ENCODE measurements around the gene ULK1. TPM values are rescaled to one million over a fixed set of nuclear protein-coding genes. Genes with fewer than 3 reads are reported as not detected.

The ULK1 gene
- polyA plus RNA-seq, 1 donor from 2014 or later, result 19.0 TPM

DNA sequence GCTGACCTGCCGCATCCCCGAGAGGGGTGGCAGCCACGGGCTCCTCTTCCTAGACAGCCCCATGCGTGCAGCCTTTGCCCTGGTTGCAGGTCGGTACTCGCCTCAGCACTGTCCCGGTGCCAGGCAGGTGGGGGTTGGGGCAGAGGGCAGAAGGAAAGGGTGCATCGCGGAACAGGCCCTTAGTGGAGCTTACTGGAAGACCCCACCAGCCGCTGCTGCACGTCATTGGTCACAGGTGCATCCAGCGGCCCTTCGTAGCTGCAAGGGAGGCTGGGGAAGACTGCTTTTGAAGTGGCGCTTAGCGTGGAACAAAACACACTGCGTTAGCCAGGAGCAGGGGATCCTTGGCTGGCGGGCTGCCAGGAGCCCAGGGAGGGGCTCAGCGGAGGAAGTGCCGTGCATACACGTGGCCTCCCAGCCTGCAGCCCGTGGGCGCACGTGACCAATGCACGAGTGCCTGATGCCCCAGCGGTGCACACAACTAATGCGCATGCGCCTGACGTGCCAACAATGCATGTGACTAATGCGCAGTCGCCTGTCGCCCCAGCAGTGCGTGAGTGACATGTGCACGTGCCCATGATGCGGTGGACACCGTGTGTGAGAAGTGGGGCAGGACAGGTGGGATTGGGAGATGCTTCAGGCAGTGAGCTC is 50.3 kb downstream of the ULK1 start:
- no peaks in the 10 kb centered on the region for H3K79me2 ChIP-seq (replicated peaks; ENCODE audit: insufficient read depth, low read length)
- H3K4me2 ChIP-seq (ENCODE audit: low read length), result no peak overlapping the region

DNA sequence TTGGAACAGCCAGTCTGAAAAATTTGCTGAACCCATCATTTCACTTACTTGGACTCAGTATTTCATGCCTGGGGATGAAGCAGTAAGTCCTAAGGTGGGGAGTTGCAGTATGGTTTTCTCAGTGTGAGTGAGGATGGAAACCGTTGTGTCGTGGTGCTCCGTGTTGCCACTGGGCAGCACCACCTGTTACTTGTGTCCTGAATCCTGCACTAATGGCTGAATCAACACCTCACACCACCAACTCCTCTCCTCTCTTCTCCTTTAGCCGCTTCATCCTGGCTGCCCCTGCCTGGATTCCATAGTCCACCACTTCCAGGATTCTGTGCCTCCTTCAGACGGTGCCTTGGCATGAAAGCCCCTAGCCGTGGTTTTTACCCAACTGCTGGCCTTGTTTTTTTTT is 52.3 kb downstream of the ULK1 start:
- no peak overlapping the region for H3K27ac ChIP-seq (ENCODE audit: low read length)
- TF ChIP-seq SMC3 (conservative IDR thresholded peaks at IDR 0.05; ENCODE audit: poor library complexity), result no peak
- TF ChIP-seq, protein P1, sequence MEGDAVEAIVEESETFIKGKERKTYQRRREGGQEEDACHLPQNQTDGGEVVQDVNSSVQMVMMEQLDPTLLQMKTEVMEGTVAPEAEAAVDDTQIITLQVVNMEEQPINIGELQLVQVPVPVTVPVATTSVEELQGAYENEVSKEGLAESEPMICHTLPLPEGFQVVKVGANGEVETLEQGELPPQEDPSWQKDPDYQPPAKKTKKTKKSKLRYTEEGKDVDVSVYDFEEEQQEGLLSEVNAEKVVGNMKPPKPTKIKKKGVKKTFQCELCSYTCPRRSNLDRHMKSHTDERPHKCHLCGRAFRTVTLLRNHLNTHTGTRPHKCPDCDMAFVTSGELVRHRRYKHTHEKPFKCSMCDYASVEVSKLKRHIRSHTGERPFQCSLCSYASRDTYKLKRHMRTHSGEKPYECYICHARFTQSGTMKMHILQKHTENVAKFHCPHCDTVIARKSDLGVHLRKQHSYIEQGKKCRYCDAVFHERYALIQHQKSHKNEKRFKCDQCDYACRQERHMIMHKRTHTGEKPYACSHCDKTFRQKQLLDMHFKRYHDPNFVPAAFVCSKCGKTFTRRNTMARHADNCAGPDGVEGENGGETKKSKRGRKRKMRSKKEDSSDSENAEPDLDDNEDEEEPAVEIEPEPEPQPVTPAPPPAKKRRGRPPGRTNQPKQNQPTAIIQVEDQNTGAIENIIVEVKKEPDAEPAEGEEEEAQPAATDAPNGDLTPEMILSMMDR (IDR thresholded peaks at IDR 0.05; ENCODE audit: poor library complexity, severe bottlenecking), result no peak
- TF ChIP-seq, protein P2, sequence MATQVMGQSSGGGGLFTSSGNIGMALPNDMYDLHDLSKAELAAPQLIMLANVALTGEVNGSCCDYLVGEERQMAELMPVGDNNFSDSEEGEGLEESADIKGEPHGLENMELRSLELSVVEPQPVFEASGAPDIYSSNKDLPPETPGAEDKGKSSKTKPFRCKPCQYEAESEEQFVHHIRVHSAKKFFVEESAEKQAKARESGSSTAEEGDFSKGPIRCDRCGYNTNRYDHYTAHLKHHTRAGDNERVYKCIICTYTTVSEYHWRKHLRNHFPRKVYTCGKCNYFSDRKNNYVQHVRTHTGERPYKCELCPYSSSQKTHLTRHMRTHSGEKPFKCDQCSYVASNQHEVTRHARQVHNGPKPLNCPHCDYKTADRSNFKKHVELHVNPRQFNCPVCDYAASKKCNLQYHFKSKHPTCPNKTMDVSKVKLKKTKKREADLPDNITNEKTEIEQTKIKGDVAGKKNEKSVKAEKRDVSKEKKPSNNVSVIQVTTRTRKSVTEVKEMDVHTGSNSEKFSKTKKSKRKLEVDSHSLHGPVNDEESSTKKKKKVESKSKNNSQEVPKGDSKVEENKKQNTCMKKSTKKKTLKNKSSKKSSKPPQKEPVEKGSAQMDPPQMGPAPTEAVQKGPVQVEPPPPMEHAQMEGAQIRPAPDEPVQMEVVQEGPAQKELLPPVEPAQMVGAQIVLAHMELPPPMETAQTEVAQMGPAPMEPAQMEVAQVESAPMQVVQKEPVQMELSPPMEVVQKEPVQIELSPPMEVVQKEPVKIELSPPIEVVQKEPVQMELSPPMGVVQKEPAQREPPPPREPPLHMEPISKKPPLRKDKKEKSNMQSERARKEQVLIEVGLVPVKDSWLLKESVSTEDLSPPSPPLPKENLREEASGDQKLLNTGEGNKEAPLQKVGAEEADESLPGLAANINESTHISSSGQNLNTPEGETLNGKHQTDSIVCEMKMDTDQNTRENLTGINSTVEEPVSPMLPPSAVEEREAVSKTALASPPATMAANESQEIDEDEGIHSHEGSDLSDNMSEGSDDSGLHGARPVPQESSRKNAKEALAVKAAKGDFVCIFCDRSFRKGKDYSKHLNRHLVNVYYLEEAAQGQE (IDR thresholded peaks at IDR 0.05; ENCODE audit: borderline replicate concordance), result no peak
- no peak for TF ChIP-seq TAF1 (IDR thresholded peaks at IDR 0.05; ENCODE audit: low read depth)
- no peak overlapping the region for H3K9ac ChIP-seq (ENCODE audit: low read length)

More for the DNA sequence above, 50.3 kb downstream of the ULK1 start:
- no peak overlapping the region for H3K4me3 ChIP-seq (ENCODE audit: low read length)
- H3K36me3 ChIP-seq (ENCODE audit: insufficient read depth, low read length), result no peaks in the 10 kb centered on the region
- H3K9me3 ChIP-seq (ENCODE audit: low read length), result no peaks in the 10 kb centered on the region
- H3F3A ChIP-seq (ENCODE audit: insufficient read depth, low read length, poor library complexity, severe bottlenecking), result no peaks in the 10 kb centered on the region
- no peaks in the 10 kb centered on the region for H4K20me1 ChIP-seq (ENCODE audit: insufficient read depth)
- no peak for TF ChIP-seq MXI1 (conservative IDR thresholded peaks at IDR 0.05; ENCODE audit: poor library complexity, severe bottlenecking)
- H2AFZ ChIP-seq (ENCODE audit: low read depth, low read length), result no peak overlapping the region
- H3K9me2 ChIP-seq (ENCODE audit: insufficient read depth, low read length), result no peaks in the 10 kb centered on the region
- no peak overlapping the region for H3K9ac ChIP-seq (ENCODE audit: low read length)
- H3K27me3 ChIP-seq (ENCODE audit: insufficient read depth, low read depth, low read length), result no peaks in the 10 kb centered on the region
- H3K27ac ChIP-seq (ENCODE audit: low read length), result no peak overlapping the region

DNA sequence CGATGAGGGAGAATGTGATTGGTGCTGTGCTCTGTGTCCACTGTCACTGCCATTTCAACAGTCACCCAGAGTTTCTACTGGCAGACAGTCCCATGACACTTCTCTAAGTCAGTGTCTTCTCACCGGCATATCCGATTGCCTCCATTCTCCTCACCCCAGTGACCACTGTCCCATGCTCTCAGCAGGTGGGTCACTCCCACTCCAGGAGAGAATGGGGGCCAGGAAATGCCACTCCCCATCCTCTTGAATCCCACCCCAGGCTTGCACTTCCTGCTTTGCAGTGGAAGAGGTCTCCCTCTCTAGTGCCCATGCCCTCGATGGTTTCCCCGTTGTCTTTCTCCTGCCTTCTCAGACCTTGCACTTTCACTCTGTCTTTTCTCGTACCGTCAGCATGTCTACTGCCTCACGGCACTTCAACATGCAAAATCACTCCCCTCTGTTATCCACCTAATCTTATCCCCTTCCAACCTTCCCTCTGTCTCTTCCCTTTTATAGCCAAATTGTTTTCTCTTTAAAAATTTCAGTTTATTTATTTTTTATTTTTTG is 53.1 kb downstream of the ULK1 start:
- Histone ChIP-seq H4K20me1 (ENCODE audit: insufficient read depth) (no peaks in the 10 kb centered on the region), H3K9me2 (ENCODE audit: insufficient read depth, low read length) (no peaks in the 10 kb centered on the region), H3K79me2 (replicated peaks; ENCODE audit: insufficient read depth, low read length) (peaks cover 15% of the 10 kb centered on the region), H3F3A (ENCODE audit: insufficient read depth, low read length, poor library complexity, severe bottlenecking) (no peaks in the 10 kb centered on the region), H3K4me3 (ENCODE audit: low read length) (no peak overlapping the region), H3K36me3 (ENCODE audit: insufficient read depth, low read length) (no peaks in the 10 kb centered on the region), H3K9me3 (ENCODE audit: low read length) (no peaks in the 10 kb centered on the region), H3K9ac (ENCODE audit: low read length) (no peak overlapping the region), H2AFZ (ENCODE audit: low read depth, low read length) (no peak overlapping the region), H3K27ac (ENCODE audit: low read length) (no peak overlapping the region), H3K27me3 (ENCODE audit: insufficient read depth, low read depth, low read length) (no peaks in the 10 kb centered on the region), H3K4me2 (ENCODE audit: low read length) (no peak overlapping the region)
- no peak for TF ChIP-seq MXI1 (conservative IDR thresholded peaks at IDR 0.05; ENCODE audit: poor library complexity, severe bottlenecking)
- TF ChIP-seq RAD21 (conservative IDR thresholded peaks at IDR 0.05), result no peak
- no peak for TF ChIP-seq SMC3 (conservative IDR thresholded peaks at IDR 0.05; ENCODE audit: poor library complexity)
- TF ChIP-seq EP300 (conservative IDR thresholded peaks at IDR 0.05; ENCODE audit: poor library complexity, severe bottlenecking), result no peak
- TF ChIP-seq POLR2AphosphoS5 (IDR thresholded peaks at IDR 0.05), result no peak
- TF ChIP-seq EZH2 (IDR thresholded peaks at IDR 0.05; ENCODE audit: borderline replicate concordance, insufficient read depth, low read length, poor library complexity, severe bottlenecking), result no peak
- TF ChIP-seq, protein P1 (IDR thresholded peaks at IDR 0.05; ENCODE audit: poor library complexity, severe bottlenecking), result no peak
- TF ChIP-seq, protein P2 (IDR thresholded peaks at IDR 0.05; ENCODE audit: borderline replicate concordance), result no peak
- no peak for TF ChIP-seq TAF1 (IDR thresholded peaks at IDR 0.05; ENCODE audit: low read depth)

More for the DNA sequence above, 52.3 kb downstream of the ULK1 start:
- H3K9me2 ChIP-seq (ENCODE audit: insufficient read depth, low read length), result no peaks in the 10 kb centered on the region
- H3F3A ChIP-seq (ENCODE audit: insufficient read depth, low read length, poor library complexity, severe bottlenecking), result no peaks in the 10 kb centered on the region
- H3K79me2 ChIP-seq (replicated peaks; ENCODE audit: insufficient read depth, low read length), result peaks cover 8% of the 10 kb centered on the region
- no peak overlapping the region for H3K4me3 ChIP-seq (ENCODE audit: low read length)
- H3K27me3 ChIP-seq (ENCODE audit: insufficient read depth, low read depth, low read length), result no peaks in the 10 kb centered on the region
- H3K9me3 ChIP-seq (ENCODE audit: low read length), result no peaks in the 10 kb centered on the region
- H4K20me1 ChIP-seq (ENCODE audit: insufficient read depth), result no peaks in the 10 kb centered on the region
- no peak overlapping the region for H2AFZ ChIP-seq (ENCODE audit: low read depth, low read length)
- H3K4me2 ChIP-seq (ENCODE audit: low read length), result no peak overlapping the region
- no peaks in the 10 kb centered on the region for H3K36me3 ChIP-seq (ENCODE audit: insufficient read depth, low read length)
